ENCODE results near the gene TNFRSF14. TPM values are rescaled to one million over a fixed set of nuclear protein-coding genes. Genes with fewer than 3 reads are reported as not detected.
A peak's percentile ranks its signal among the peaks of the same experiment; 100 is the strongest.

Gene TNFRSF14
- total and polyA plus RNA-seq, 2 of the 13 experiments (the other 11 are each of a cell fraction or from before 2014, with no cell fraction given), result 11.9 to 49.9 TPM

- TF ChIP-seq, protein P1, sequence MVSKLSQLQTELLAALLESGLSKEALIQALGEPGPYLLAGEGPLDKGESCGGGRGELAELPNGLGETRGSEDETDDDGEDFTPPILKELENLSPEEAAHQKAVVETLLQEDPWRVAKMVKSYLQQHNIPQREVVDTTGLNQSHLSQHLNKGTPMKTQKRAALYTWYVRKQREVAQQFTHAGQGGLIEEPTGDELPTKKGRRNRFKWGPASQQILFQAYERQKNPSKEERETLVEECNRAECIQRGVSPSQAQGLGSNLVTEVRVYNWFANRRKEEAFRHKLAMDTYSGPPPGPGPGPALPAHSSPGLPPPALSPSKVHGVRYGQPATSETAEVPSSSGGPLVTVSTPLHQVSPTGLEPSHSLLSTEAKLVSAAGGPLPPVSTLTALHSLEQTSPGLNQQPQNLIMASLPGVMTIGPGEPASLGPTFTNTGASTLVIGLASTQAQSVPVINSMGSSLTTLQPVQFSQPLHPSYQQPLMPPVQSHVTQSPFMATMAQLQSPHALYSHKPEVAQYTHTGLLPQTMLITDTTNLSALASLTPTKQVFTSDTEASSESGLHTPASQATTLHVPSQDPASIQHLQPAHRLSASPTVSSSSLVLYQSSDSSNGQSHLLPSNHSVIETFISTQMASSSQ (IDR thresholded peaks at IDR 0.05; ENCODE audit: low read depth), result no peak
- TF ChIP-seq, protein P1 (CRISPR knock-in tag; IDR thresholded peaks at IDR 0.05; ENCODE audit: borderline replicate concordance), result 0 out of 2 replicates have a peak, but pooled peaks have one; percentile 15
- TF ChIP-seq RBFOX2 (IDR thresholded peaks at IDR 0.05; ENCODE audit: low read depth, low read length) (peak; percentile 77), AGO2 (optimal IDR thresholded peaks at IDR 0.05; ENCODE audit: low read depth, low read length) (peak; percentile 46), ZNF543 (CRISPR knock-in tag; IDR thresholded peaks at IDR 0.05) (0 out of 2 replicates have a peak, but pooled peaks have one; percentile 2), CBFB (CRISPR knock-in tag; IDR thresholded peaks at IDR 0.05) (0 out of 2 replicates have a peak, but pooled peaks have one; percentile 16), SNAPC4 (CRISPR knock-in tag; IDR thresholded peaks at IDR 0.05) (peak; percentile 94)
- TF ChIP-seq, protein P2, sequence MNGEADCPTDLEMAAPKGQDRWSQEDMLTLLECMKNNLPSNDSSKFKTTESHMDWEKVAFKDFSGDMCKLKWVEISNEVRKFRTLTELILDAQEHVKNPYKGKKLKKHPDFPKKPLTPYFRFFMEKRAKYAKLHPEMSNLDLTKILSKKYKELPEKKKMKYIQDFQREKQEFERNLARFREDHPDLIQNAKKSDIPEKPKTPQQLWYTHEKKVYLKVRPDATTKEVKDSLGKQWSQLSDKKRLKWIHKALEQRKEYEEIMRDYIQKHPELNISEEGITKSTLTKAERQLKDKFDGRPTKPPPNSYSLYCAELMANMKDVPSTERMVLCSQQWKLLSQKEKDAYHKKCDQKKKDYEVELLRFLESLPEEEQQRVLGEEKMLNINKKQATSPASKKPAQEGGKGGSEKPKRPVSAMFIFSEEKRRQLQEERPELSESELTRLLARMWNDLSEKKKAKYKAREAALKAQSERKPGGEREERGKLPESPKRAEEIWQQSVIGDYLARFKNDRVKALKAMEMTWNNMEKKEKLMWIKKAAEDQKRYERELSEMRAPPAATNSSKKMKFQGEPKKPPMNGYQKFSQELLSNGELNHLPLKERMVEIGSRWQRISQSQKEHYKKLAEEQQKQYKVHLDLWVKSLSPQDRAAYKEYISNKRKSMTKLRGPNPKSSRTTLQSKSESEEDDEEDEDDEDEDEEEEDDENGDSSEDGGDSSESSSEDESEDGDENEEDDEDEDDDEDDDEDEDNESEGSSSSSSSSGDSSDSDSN (CRISPR knock-in tag; IDR thresholded peaks at IDR 0.05), result peak; percentile 41; the same call in 1 of the 2 replicates
- TF ChIP-seq, protein P3, sequence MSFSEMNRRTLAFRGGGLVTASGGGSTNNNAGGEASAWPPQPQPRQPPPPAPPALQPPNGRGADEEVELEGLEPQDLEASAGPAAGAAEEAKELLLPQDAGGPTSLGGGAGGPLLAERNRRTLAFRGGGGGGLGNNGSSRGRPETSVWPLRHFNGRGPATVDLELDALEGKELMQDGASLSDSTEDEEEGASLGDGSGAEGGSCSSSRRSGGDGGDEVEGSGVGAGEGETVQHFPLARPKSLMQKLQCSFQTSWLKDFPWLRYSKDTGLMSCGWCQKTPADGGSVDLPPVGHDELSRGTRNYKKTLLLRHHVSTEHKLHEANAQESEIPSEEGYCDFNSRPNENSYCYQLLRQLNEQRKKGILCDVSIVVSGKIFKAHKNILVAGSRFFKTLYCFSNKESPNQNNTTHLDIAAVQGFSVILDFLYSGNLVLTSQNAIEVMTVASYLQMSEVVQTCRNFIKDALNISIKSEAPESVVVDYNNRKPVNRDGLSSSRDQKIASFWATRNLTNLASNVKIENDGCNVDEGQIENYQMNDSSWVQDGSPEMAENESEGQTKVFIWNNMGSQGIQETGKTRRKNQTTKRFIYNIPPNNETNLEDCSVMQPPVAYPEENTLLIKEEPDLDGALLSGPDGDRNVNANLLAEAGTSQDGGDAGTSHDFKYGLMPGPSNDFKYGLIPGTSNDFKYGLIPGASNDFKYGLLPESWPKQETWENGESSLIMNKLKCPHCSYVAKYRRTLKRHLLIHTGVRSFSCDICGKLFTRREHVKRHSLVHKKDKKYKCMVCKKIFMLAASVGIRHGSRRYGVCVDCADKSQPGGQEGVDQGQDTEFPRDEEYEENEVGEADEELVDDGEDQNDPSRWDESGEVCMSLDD (CRISPR knock-in tag; IDR thresholded peaks at IDR 0.05; ENCODE audit: borderline replicate concordance), result no peak
- TF ChIP-seq, protein P4, sequence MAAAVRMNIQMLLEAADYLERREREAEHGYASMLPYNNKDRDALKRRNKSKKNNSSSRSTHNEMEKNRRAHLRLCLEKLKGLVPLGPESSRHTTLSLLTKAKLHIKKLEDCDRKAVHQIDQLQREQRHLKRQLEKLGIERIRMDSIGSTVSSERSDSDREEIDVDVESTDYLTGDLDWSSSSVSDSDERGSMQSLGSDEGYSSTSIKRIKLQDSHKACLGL (CRISPR knock-in tag; IDR thresholded peaks at IDR 0.05), result peak; percentile 74; the same call in 1 of the 2 replicates
Measured at GRCh38 chr1:2525920-2526823, 30.0 kb upstream of the TNFRSF14 start, which contains the start of gene PANK4 (continued).

All from HepG2 (cell line).